Esophagus squamous epithelium (tissue), 5 donors: ENCODE data around the gene PRR36. TPM values are rescaled to one million over a fixed set of nuclear protein-coding genes. Genes with fewer than 3 reads are reported as not detected.

Experiments used
- DNase-seq: peaks from one replicate; lab custom pipeline; 2025; lab: John Stamatoyannopoulos, UW
- H3K27ac ChIP-seq, 4 donors: fragments of 200-600 bp; sonication (generic); one replicate each; pipeline ENCODE4 v1.5.1; 2016 to 2019; ENCODE audit warnings: mild to moderate bottlenecking in 1 of 4
- H3K27me3 ChIP-seq, 4 donors: fragments of 200-600 bp; sonication (generic); 1 replicate in 3 of 4; 2 replicates in 1 of 4; pipeline versions ENCODE4 v1.5.1 to v1.6.0; 2017 to 2021; ENCODE audit warnings: antibody characterized with exemption in 1 of 4
- H3K36me3 ChIP-seq, 3 donors: fragments of 200-600 bp; sonication (generic); one replicate each; pipeline ENCODE4 v1.5.1; 2016 to 2019
- H3K4me1 ChIP-seq, 3 donors: fragments of 200-600 bp; sonication (generic); one replicate each; pipeline ENCODE4 v1.5.1; 2017 to 2019
- H3K4me3 ChIP-seq, 4 donors: fragments of 200-600 bp; sonication (generic); 1 replicate in 3 of 4; 2 replicates in 1 of 4; pipeline ENCODE4 v1.5.1; 2016 to 2019; ENCODE audit warnings: mild to moderate bottlenecking in 2 of 4, moderate library complexity in 1 of 4
- H3K9me3 ChIP-seq, 3 donors: fragments of 200-600 bp; sonication (generic); one replicate each; pipeline ENCODE4 v1.5.1; 2016 to 2019
- CTCF ChIP-seq, 6 experiments: fragments of 450-650 bp in 4 of 6; fragments of 200-600 bp in 2 of 6; sonication (generic) in 2 of 6; IDR thresholded peaks; one replicate each; pipeline ENCODE4 v1.5.1; 2016 to 2019; ENCODE audit warnings: antibody characterized with exemption in 6 of 6, mild to moderate bottlenecking in 4 of 6, moderate library complexity in 4 of 6
- POLR2A ChIP-seq, 4 donors: fragments of 450-650 bp; IDR thresholded peaks; one replicate each; pipeline ENCODE4 v1.6.1; 2017; ENCODE audit warnings: antibody characterized with exemption in 4 of 4, mild to moderate bottlenecking in 4 of 4, moderate library complexity in 3 of 4
- WGBS, 2 donors: methylation state at CpG; one replicate each; pipeline ENCODE4 v1.1.5; 2018; 5-methylcytosine and 5-hydroxymethylcytosine counted together
- intact Hi-C: fragments of 100-400 bp; cut with DNase I; formaldehyde crosslinking; loops from one replicate; pipeline ENCODE4 v1.15.0; 2022
- total RNA-seq, 4 donors: library from RNA; depleted of rRNA; stranded (reverse); fragments of >200 nt; gene quantifications; one replicate each; pipeline ENCODE4 v1.1.0, GENCODE V29; 2016
- donor health status: DM: yes; HTN: yes; CAD: no.

Gene PRR36
- total RNA-seq, 4 donors from 2014 or later, result 0.35 to 0.57 TPM; not detected in 2

- intact Hi-C loops, result loop anchor here (10.0 kb wide), 1 partner anchor 54 kb away; the partner anchor contains the start of gene MAP2K7
- no peak overlapping the region for H3K27ac ChIP-seq
- 88 to 89% methylated on average over 6 to 8 of the region's 19 CpGs for WGBS, 2 donors
These were observed 23.1 kb downstream of the PRR36 start for GRCh38 chr19:7850945-7851622.

GRCh38 chr19:7850000-7850813 is 24.0 kb downstream of the PRR36 start:
- 50 to 72% methylated on average over 8 to 12 of the region's 25 CpGs for WGBS, 2 donors
- TF ChIP-seq POLR2A (IDR thresholded peaks at IDR 0.05), result no peak
- no peak for TF ChIP-seq CTCF (IDR thresholded peaks at IDR 0.05)
- Histone ChIP-seq H3K4me1 (peaks cover 5 to 20% (median 6%) of the 10 kb centered on the region in 3 donors), H3K27me3 (peaks cover 0 to 4% (median 0%) of the 10 kb centered on the region in 4 donors), H3K27ac (no peak overlapping the region), H3K36me3 (no peaks in the 10 kb centered on the region), H3K4me3 (no peak overlapping the region), H3K9me3 (no peaks in the 10 kb centered on the region)
- intact Hi-C loops, result loop anchor here (10.0 kb wide), 1 partner anchor 55 kb away; the partner anchor contains the start of gene MAP2K7
- no peak for DNase-seq

More at GRCh38 chr19:7850945-7851622, 23.1 kb downstream of the PRR36 start:
- H3K4me3 ChIP-seq, result no peak overlapping the region
- DNase-seq, result no peak
- peaks cover 0 to 6% (median 0%) of the 10 kb centered on the region in 4 donors for H3K27me3 ChIP-seq
- H3K36me3 ChIP-seq, result no peaks in the 10 kb centered on the region
- TF ChIP-seq POLR2A (IDR thresholded peaks at IDR 0.05) (no peak), CTCF (IDR thresholded peaks at IDR 0.05) (no peak)
- H3K9me3 ChIP-seq, result no peaks in the 10 kb centered on the region
- H3K4me1 ChIP-seq, result peaks cover 5 to 20% (median 6%) of the 10 kb centered on the region in 3 donors

GRCh38 chr19:7849631-7849999 is 24.6 kb downstream of the PRR36 start:
- WGBS, 2 donors, result 83 to 90% methylated on average over 2 of the region's 9 CpGs
- intact Hi-C loops, result no loop called here
- TF ChIP-seq POLR2A (IDR thresholded peaks at IDR 0.05) (no peak), CTCF (IDR thresholded peaks at IDR 0.05) (no peak)
- no peaks in the 10 kb centered on the region for H3K9me3 ChIP-seq
- no peak for DNase-seq
- no peak overlapping the region for H3K4me3 ChIP-seq
- H3K4me1 ChIP-seq, result peaks cover 5 to 20% (median 6%) of the 10 kb centered on the region in 3 donors
- H3K36me3 ChIP-seq, result no peaks in the 10 kb centered on the region
- H3K27me3 ChIP-seq, result peaks cover 0 to 4% (median 0%) of the 10 kb centered on the region in 4 donors
- no peak overlapping the region for H3K27ac ChIP-seq

- peaks cover 5 to 20% (median 6%) of the 10 kb centered on the region in 3 donors for H3K4me1 ChIP-seq
- H3K27ac ChIP-seq, result no peak overlapping the region
- TF ChIP-seq POLR2A (IDR thresholded peaks at IDR 0.05) (no peak), CTCF (IDR thresholded peaks at IDR 0.05) (no peak)
- WGBS, 2 donors, result 90% methylated on average over 6 of the region's 34 CpGs; no CpG with 5 or more reads in 1 of the 2 donors
- H3K9me3 ChIP-seq, result no peaks in the 10 kb centered on the region
- intact Hi-C loops, result no loop called here
- no peaks in the 10 kb centered on the region for H3K36me3 ChIP-seq
- DNase-seq, result no peak
- no peak overlapping the region for H3K4me3 ChIP-seq
- H3K27me3 ChIP-seq, result no peaks in the 10 kb centered on the region
These were observed 25.3 kb downstream of the PRR36 start for GRCh38 chr19:7848779-7849457.
